ENCODE results near the gene DIAPH2.
"Not testable (repeated sequence)": the region's sequence is repeated elsewhere in the genome, so short reads cannot be mapped to it uniquely, and the experiment has no call there.

Gene DIAPH2

DNA sequence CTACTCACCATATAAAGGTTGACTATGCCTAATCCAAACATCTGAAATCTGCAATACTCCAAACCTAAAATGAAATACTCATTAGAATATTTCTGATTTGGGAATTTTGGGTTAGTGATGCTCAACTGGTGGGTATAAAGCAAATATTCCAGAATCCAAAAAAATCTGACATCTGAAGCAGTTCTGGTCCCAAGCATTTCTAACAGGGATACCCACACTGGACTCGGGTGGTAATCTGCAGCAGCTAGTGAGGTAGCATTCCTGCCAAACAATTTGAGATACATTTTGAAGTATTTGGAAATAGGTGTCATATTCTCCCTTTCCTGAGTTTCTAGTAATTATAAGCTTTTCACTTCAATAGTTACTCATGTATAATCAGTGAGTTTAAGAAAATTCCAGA, 149.5 kb downstream of the DIAPH2 start:
- no peak for DNase-seq

DNA sequence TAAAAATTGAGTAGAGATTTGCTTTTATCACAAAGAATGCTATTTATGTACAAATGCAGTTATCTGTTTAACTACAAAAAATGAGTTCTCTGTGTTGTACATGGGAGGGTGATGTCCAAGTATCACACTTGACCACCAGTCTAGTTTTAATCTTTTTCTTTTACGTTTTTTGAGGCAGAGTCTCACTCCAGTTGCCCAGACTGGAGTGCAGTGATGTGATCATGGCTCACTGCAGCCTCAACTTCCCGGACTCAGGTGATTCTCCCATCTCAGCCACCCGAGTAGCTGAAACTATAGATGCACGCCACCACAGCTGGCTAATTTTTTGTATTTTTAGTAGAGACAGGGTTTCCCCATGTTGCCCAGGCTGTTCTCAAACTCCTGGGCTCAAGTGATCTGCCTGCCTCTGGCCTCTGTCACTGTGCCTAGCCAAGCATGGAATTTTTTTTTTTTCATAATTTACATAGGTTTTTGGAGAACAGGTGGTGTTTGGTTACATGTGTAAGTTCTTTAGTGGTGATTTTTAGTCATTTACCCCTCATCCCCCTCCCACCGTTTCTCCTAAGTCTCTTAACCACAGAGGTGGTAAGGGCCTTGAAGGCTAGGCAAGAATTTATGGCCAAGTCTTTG, 151.1 kb downstream of the DIAPH2 start:
- no peak for DNase-seq

DNA sequence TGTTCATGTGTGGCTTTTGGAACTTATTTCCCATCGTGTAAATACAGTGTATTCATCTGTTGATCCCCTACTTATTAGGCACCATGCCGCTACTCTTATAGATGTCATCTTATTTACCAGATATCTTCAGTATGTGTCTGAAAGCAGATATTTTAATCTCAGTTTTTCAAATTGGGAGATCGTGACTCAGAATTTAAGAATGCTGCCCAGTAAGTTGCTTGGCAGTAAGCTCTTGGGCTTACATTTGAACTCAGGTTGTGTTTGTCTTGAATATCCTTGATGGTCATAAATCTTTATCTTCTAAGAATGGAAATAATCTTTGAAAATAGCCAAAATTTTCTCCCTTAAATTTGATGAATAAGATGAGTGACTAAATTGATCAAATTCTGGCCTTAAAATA, 153.2 kb downstream of the DIAPH2 start:
- DNase-seq: no peak

GRCh38 chrX:96838537-96838936, 153.9 kb downstream of the DIAPH2 start:
- DNase-seq: no peak

- DNase-seq: no peak
These were observed 156.7 kb downstream of the DIAPH2 start for GRCh38 chrX:96841325-96841724.

DNA sequence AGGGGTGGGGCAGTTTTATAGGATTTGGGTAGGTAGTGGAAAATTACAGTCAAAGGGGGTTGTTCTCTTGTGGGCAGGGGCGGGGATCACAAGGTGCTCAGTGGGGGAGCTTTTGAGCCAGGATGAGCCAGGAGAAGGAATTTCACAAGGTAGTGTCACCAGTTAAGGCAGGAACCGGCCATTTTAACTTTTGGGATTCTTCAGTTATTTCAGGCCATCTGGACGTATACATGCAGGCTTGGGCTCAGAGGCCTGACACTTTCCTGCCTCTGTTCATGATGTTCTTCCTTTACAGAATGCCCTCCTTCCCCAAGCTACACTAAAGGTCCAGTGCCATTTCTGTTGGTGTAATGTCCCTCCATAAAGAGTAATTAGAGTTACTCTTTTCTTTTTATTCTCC, 157.2 kb downstream of the DIAPH2 start:
- not testable (repeated sequence) for DNase-seq

GRCh38 chrX:96843566-96843965, 158.9 kb downstream of the DIAPH2 start:
- no peak for DNase-seq

DNA sequence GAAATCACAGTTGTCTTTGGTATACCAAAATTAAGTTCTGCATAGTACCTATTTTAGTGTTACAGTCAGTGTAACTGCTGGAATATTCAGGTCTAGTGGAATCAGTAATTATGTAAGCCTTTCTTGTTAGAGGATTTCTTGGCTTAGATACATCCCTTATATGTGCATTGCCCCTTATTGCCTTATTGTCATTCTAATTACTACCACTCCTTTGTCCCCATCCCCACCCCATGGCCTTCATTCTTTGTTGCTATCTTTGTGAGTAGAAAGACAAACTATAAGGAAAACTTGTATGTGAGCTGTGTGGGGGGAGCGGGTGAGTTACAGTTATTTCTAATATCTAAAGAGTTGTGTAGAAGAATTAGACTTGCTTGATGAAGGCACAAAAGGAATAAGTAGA, 162.2 kb downstream of the DIAPH2 start:
- no peak for DNase-seq

DNA sequence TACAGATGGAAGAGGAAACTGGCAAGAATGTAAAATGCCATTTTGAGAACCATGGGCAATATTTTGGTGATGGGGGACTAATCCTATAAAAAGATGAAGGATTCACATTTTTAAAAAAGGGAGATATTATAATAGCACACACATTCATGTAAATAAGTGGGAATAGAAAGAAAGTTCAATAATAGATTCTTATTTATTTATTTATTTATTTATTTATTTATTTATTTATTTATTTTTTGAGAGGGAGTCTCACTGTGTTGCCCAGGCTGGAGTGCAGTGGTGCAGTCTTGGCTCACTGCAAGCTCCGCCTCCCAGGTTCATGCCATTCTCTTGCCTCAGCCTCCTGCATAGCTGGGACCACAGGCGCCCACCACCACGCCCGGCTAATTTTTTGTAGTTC, 174.8 kb downstream of the DIAPH2 start:
- not testable (repeated sequence) for DNase-seq

- no peak for DNase-seq
These were observed 176.6 kb downstream of the DIAPH2 start for GRCh38 chrX:96861218-96861617.

- no peak for DNase-seq
These were observed 177.0 kb downstream of the DIAPH2 start for GRCh38 chrX:96861661-96862060.

- no peak for DNase-seq
These were observed 199.0 kb downstream of the DIAPH2 start, which contains the start of gene RPA4 for GRCh38 chrX:96883608-96884007. RPA4 (plus strand) TSS chrX:96883908; CDS start chrX:96884311, 403 bp downstream.

DNA sequence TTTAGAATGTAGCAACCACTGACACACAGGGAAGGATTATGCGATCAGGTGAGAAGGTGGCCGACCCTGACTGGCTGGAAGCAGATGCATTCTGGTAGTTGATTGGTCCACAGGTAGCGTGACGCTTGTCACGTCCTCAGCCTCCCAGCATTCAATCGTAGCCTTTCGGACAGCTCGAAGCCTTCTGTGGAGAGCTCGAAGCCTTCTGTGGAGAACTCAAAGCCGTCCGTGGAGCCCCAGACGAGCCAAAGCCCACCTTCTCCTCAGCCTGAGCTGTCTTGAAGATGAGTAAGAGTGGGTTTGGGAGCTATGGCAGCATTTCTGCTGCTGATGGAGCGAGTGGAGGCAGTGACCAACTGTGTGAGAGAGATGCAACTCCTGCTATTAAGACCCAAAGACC, 199.4 kb downstream of the DIAPH2 start:
- no peak for DNase-seq

GRCh38 chrX:96889726-96890125, 205.1 kb downstream of the DIAPH2 start:
- no peak for DNase-seq

DNA sequence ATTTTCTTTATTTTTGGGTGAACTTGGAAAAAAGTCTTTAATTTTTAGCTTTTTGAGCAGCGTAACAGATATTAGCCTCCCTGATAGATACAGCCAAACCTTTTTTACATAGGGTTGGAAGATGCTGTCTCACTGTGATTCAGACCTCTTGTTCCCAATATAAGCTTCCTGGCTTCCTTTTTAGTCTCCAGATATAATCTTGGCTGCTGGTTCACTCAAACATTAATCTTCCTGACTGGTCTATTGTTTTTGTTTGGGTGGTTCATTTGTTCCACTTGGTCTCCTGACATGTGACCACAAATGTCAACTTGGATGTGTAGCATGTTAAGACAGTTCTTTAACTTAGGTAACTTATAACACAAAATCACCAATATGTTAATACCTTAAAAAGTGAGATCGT, 222.1 kb downstream of the DIAPH2 start:
- DNase-seq: no peak

GRCh38 chrX:96907516-96908272, 223.1 kb downstream of the DIAPH2 start:
- no peak for DNase-seq

DNA sequence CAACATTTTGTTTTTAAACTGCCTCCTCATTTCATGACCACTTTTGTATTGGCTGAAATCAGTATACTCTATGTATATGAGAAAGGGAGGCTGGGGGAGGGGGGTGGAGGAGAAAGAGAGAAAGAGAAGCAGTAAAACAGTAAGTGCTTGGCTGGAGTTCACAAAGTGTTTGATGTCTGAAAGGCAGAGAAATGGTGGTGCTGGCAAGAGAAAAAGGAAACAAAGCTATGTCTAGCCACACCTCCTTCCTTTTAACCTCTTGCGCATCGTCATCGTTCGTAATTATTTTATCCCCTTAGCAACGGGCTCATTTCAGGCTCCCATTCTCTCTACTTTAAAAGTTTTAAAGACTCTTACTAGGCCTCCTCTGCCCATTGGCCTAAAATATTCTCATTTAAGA, 224.6 kb downstream of the DIAPH2 start:
- DNase-seq: no peak

DNA sequence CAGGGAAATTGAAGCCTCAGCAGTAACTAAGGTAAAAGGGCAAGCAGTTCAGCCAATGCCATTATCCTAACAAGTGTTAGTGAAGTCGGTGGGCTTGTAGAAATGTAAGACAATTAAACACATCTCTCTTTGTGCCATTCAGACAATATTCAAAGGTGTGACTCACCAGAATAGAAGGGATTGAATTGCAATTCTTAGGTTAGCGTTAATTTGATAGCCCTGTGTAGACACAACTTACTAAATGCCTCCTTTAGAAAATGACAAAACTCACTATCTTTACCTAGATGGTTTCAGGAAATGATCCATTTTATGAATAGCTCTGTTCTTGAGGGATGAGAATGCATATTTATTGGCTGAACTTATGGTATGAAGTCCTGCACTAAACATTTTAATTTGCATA, 234.2 kb downstream of the DIAPH2 start:
- no peak for DNase-seq

DNA sequence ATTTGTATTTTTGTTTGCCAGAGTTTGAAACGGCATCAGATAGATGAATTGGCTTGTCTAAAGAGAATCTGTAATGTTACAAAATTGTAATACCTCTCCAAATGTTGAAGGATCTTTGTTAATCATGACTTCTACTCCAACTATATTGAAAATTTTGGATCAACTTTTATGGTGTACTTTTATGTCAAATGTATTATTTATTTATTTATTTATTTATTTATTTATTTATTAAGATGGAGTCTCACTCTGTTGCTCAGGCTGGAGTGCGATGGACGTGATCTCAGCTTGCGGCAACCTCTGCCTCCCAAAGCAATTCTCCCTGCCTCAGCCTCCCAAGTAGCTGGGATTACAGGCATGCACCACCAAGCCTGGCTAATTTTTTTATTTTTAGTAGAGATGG, 235.0 kb downstream of the DIAPH2 start:
- no peak for DNase-seq

DNA sequence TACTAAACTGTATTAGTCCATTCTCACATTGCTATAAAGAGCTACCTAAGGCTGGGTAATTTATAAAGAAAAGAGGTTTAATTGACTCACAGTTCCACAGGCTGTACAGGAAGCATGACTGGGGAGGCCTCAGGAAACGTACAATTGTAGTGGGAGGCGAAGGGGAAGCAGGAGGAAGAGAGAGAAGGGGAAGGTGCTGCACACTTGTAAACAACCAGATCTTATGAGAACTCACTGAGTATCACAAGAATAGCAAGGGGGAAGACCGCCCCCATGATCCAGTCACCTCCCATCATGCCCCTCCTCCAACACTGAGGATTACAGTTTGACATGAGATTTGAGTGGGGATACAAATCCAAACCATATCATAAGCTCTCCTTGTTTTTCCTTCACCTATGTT, 239.9 kb downstream of the DIAPH2 start:
- no peak for DNase-seq

GRCh38 chrX:96929036-96929435, 244.4 kb downstream of the DIAPH2 start:
- DNase-seq: no peak

DNA sequence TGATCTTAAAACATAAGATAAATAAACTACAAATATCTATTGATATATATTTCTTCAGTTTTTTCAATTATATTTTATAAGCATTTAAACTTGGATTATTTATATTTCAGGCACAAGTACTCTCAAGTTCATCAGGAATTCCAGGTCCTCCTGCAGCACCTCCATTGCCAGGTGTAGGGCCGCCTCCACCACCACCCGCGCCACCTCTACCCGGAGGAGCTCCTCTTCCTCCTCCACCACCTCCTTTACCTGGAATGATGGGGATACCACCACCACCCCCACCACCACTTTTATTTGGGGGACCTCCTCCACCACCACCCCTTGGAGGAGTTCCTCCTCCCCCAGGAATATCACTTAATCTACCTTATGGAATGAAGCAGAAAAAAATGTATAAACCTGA, 273.1 kb downstream of the DIAPH2 start:
- DNase-seq: no peak

GRCh38 chrX:96971812-96972211, 287.2 kb downstream of the DIAPH2 start:
- no peak for DNase-seq

DNA sequence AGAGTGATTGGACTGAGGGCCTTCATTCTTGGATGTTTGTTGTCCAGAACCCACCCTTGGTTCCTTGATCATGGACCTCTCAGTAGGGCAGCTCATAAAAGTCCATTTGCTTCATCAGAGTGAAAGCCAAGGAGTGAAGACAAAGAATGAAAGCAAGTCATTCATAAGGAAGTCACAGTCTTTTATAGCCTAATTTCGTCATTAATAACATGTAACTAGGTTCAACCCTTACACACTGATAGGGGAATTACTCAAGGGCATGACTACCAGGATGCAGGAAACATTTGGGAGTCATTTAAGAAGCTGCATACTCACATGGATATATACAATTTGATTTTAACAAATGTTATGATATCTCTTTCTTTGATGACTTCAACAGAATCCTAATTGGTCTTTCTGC, 294.3 kb downstream of the DIAPH2 start:
- DNase-seq: no peak

DNA sequence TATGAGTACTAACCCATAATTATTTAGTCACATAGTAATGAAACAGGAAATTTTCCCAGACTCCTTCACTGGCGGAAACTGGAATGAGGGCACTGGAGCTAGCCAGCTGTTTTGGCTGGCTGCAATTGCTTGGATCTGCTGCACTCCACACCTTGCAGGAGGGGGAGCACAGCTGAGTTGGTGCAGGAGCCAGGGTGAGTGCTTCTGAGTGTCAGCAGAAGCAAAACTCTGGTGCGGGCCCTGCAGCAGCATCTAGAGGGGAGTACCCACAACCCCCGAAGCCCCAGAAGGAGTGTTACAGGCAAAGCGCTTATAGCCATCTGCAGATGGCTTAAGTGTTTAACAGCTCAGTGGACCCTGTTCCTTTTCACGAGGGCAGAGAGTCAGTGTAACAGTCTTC, 295.1 kb downstream of the DIAPH2 start:
- DNase-seq: no peak

Data from activated gamma-delta T cell treated with Interleukin-2 at 50 U/mL for 16 hours (primary cell).